Small intestine (tissue), 7 donors: ENCODE measurements around the gene PSD2. TPM values are rescaled to one million over a fixed set of nuclear protein-coding genes. Genes with fewer than 3 reads are reported as not detected.

Experiments used
- DNase-seq, 2 donors: peaks; one replicate each; pipeline versions ENCODE4 v3.0.0 to v3.0.0-alpha.2; 2013
- FAIRE-seq: peaks from 2 replicates; lab custom pipeline; 2012; peaks lifted over from hg19 to GRCh38; lab: Jason Lieb, UNC
- H3K27ac ChIP-seq, 3 donors: one replicate each; pipeline ENCODE4 v1.5.1; 2013; ENCODE audit warnings: low read length in 2 of 3, mild to moderate bottlenecking in 2 of 3, control low read depth in 1 of 3, inconsistent platforms in 1 of 3, low read depth in 1 of 3, moderate library complexity in 1 of 3
- H3K27me3 ChIP-seq, 3 donors: one replicate each; pipeline ENCODE4 v1.6.1; 2013; ENCODE audit warnings: low read length in 3 of 3, inconsistent platforms in 1 of 3; ENCODE audit not compliant: control insufficient read depth in 3 of 3, insufficient read depth in 3 of 3
- H3K36me3 ChIP-seq, 3 donors: one replicate each; pipeline ENCODE4 v1.6.1; 2013; ENCODE audit warnings: low read length in 3 of 3, inconsistent platforms in 1 of 3, low read depth in 1 of 3, mild to moderate bottlenecking in 1 of 3, moderate library complexity in 1 of 3; ENCODE audit not compliant: control insufficient read depth in 3 of 3, insufficient read depth in 2 of 3
- H3K4me1 ChIP-seq, 3 donors: one replicate each; pipeline ENCODE4 v1.6.1; 2013; ENCODE audit warnings: low read length in 2 of 3, inconsistent platforms in 1 of 3, low read depth in 1 of 3, mild to moderate bottlenecking in 1 of 3, moderate library complexity in 1 of 3; ENCODE audit not compliant: control insufficient read depth in 3 of 3, insufficient read depth in 2 of 3
- H3K4me3 ChIP-seq, 3 donors: one replicate each; pipeline ENCODE4 v1.5.1; 2013; ENCODE audit warnings: low read length in 3 of 3, control low read depth in 1 of 3, inconsistent platforms in 1 of 3, low read depth in 1 of 3, mild to moderate bottlenecking in 1 of 3, moderate library complexity in 1 of 3
- H3K9me3 ChIP-seq, 2 donors: one replicate each; pipeline ENCODE4 v1.6.1; 2013; ENCODE audit warnings: low read depth in 1 of 2, low read length in 1 of 2; ENCODE audit not compliant: control insufficient read depth in 2 of 2, insufficient read depth in 1 of 2
- WGBS, 3 donors: extraction: QIAGEN DNeasy Blood & Tissue Kit; methylation state at CpG; one replicate each; pipeline ENCODE4 v1.1.7; 2013; 5-methylcytosine and 5-hydroxymethylcytosine counted together
- polyA plus RNA-seq, 4 donors: library from polyadenylated mRNA; stranded (reverse) in 3 of 4; unstranded in 1 of 4; fragments of 200-250 nt in 3 of 4; fragments of 120-200 nt in 1 of 4; gene quantifications; one replicate each; pipeline versions ENCODE4 v1.2.1 to v1.2.3, GENCODE V29; 2013
- donor health status: healthy with polysubstance abuse.
- donor health status: control.
- donor health status: control.
- donor health status: Bipolar disorder and iron deficiency.
- donor health status: healthy.

Gene PSD2
- polyA plus RNA-seq, 4 donors: 0.12 to 0.34 TPM; not detected in 2

DNA sequence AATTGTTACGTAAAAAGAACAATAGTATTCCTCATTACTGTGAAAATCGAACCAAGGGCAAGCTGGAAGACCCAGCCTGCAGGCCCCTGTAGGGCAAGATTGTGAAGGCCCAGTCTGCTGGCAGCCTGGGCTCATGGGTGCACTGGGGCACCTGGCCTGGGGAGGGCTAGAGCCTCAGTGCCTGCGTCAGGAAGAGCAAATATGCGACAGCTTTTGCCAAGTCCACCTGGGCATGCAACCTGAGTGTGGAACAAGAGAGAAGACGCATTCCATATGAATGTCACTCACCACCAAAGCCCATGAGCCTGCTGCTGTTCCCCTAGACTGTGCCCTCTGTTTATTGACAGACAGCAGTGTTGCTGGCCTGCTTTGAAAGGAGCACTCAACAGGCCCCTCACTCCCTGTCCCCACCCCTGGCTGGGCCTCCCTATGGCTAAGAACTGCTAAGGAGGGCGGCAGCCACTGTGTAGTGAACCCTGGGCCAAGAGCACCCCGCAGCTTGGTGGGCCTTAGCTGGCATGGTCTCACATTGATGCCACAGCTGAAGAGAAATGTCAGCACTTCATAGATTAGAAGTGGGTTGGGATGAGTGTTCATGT, 28.2 kb downstream of the PSD2 start:
- WGBS, 3 donors: 87 to 90% (median 89%) methylated on average over 7 of the region's 7 CpGs
- Histone ChIP-seq H3K27ac (no peak overlapping the region), H3K27me3 (peaks cover 0 to 2% (median 0%) of the 10 kb centered on the region in 3 donors), H3K4me3 (no peak overlapping the region), H3K36me3 (no peaks in the 10 kb centered on the region), H3K9me3 (no peaks in the 10 kb centered on the region), H3K4me1 (no peaks in the 10 kb centered on the region)
- DNase-seq (no peak), FAIRE-seq (no peak)

DNA sequence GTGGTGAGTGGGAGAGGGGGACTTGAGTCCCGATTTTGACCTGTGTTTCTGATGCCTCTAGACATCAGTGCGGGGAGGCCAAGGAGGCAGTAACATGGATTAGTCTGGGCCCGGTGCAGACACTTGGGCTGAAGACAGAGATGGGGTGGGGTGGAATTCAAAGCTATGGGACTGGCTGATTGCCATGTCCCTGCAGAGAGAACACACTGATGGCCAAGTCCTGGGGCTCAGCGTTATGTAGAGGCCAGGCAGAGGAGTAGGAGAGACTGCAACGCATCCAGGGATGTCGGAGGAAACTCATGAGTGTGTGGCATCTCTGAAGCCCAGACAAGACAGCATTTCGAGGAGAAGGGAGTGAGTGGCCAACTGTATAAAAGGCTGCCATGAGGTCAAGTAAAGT, 30.1 kb downstream of the PSD2 start:
- FAIRE-seq (no peak), DNase-seq (no peak)
- Histone ChIP-seq H3K4me3 (no peak overlapping the region), H3K4me1 (no peaks in the 10 kb centered on the region), H3K27ac (no peak overlapping the region), H3K9me3 (no peaks in the 10 kb centered on the region), H3K36me3 (no peaks in the 10 kb centered on the region), H3K27me3 (no peaks in the 10 kb centered on the region)
- WGBS, 3 donors: 79 to 81% (median 81%) methylated on average over 7 of the region's 7 CpGs

DNA sequence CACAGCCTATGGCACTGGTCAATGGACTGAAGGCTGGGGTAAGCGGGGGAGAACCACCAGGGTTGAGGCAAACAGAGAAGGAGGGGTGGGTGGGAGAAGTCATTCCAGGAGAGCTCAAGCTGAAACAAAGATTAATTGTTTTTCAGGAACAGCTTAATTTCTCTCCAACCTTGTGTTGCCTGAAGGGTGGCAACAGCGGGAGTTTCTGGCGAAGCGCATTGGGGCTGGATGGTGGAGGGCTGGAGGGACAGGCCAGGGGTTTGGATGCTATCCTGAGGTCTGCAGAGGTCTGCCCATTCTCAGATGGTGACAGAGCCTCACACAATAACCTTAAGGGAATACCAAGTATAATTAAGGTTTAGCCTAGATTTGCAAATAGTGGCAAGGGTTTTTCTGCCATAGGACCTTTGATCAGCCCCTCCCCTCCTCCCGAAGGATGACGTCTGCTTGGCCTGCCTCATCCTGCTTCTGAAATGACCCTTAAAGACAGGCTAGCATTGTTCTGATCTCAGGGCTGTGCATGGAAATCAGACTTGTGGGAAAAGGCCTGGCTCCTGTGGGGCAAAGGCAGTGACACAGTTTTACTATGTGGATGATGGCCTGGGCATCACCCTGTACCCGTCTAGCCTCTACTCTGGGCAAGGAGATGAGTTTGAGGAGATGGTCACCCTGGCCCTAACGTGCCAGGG, 32.7 kb downstream of the PSD2 start:
- Histone ChIP-seq H3K4me1 (no peaks in the 10 kb centered on the region), H3K36me3 (no peaks in the 10 kb centered on the region), H3K9me3 (no peaks in the 10 kb centered on the region), H3K27me3 (peaks cover 0 to 4% (median 0%) of the 10 kb centered on the region in 3 donors), H3K4me3 (no peak overlapping the region), H3K27ac (no peak overlapping the region)
- no peak for FAIRE-seq
- peak in 1 of 2 donors; percentile 32 for DNase-seq
- 54 to 73% (median 59%) methylated on average over 8 of the region's 8 CpGs for WGBS, 3 donors

DNA sequence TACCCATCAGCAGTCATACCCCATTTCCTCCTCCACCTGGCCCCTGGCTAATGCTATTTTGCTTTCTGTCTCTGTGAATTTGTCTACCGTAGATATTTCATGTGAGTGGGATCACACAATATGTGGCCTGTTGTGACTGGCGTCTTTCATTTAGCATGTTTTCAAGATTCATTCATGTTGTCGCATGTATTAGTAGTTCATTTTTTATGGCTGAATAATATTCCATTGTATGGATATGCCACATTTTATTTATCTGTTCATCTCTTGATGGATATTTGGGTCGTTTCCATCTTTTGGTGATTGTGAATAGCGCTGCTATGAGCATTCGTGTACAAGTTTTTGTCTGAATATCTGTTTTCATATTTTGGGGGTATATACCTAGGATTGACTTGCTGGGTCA, 33.9 kb downstream of the PSD2 start:
- no peaks in the 10 kb centered on the region for H3K36me3 ChIP-seq
- no peaks in the 10 kb centered on the region for H3K4me1 ChIP-seq
- H3K27ac ChIP-seq: no peak overlapping the region
- H3K27me3 ChIP-seq: peaks cover 0 to 5% (median 4%) of the 10 kb centered on the region in 3 donors
- no peaks in the 10 kb centered on the region for H3K9me3 ChIP-seq
- 90% methylated on average over 6 of the region's 6 CpGs for WGBS, 3 donors
- H3K4me3 ChIP-seq: no peak overlapping the region
- DNase-seq: no peak
- no peak for FAIRE-seq

DNA sequence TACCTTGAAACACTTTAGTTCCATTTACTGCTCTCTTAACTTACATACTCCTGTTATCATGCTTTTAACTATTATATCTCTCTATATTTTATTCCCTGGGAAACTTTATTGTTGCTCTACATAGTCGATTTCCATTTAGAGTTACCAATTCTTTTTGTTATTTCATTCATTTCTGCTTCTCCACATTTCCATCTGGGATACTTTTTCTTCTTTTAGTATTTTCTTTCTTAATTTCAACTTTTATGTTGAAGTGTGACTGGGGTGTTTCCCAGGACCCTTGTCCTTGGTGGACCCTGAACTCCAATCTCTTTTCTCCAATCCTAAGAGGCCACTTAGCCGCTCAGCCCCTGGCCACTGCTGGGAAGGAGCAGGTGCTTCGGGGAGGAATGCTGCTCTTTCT, 36.0 kb downstream of the PSD2 start:
- Histone ChIP-seq H3K4me3 (no peak overlapping the region), H3K4me1 (no peaks in the 10 kb centered on the region), H3K27me3 (peaks cover 0 to 5% (median 4%) of the 10 kb centered on the region in 3 donors), H3K27ac (no peak overlapping the region), H3K36me3 (no peaks in the 10 kb centered on the region), H3K9me3 (no peaks in the 10 kb centered on the region)
- 53 to 59% (median 58%) methylated on average over 3 of the region's 3 CpGs for WGBS, 3 donors
- no peak for DNase-seq
- no peak for FAIRE-seq

DNA sequence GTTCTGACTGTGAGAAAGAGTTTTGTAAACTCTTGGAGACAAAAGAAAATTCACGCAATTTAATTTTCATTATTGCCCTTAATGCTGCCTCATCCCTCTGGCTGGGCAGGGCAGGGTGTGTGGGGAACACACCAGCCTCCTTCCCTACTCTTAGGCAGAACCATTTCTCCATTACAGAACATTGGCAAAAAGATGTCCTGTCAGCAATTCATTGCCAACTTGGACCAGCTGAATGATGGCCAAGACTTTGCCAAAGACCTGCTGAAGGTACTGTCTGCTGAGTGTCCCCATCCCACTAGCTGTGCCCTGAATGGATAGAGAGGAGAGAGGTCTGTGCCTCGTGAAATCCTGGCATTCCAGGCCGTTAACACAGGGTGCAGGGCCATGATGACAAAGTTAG, 37.9 kb downstream of the PSD2 start:
- no peaks in the 10 kb centered on the region for H3K9me3 ChIP-seq
- no peak for FAIRE-seq
- WGBS, 3 donors: 31 to 51% (median 43%) methylated on average over 3 of the region's 3 CpGs
- no peaks in the 10 kb centered on the region for H3K36me3 ChIP-seq
- H3K27ac ChIP-seq: no peak overlapping the region
- H3K27me3 ChIP-seq: peaks cover 2 to 5% (median 4%) of the 10 kb centered on the region in 3 donors
- no peak overlapping the region for H3K4me3 ChIP-seq
- no peaks in the 10 kb centered on the region for H3K4me1 ChIP-seq
- no peak for DNase-seq

DNA sequence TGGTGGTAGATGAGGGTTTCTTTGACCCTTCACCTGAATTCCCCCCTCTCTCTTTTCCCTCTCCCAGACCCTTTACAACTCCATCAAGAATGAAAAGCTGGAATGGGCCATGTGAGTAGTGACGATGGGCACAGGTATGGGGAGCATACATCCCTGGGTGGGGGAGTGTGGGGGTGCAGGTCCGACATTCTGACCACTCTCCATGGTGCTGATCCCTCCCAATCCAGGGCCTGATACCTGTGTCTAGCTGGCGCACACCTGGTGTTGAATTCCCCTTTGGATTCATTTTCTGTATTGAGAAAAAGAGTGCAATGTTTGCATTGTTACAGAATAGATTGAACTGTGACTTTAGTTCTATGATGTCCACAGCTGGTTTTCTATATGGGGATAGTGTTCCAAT, 40.0 kb downstream of the PSD2 start:
- 46 to 49% (median 47%) methylated on average over 3 of the region's 3 CpGs for WGBS, 3 donors
- no peak overlapping the region for H3K4me3 ChIP-seq
- H3K36me3 ChIP-seq: no peaks in the 10 kb centered on the region
- no peaks in the 10 kb centered on the region for H3K4me1 ChIP-seq
- H3K9me3 ChIP-seq: no peaks in the 10 kb centered on the region
- DNase-seq: no peak
- no peak for FAIRE-seq
- no peak overlapping the region for H3K27ac ChIP-seq
- H3K27me3 ChIP-seq: peaks cover 2 to 5% (median 4%) of the 10 kb centered on the region in 3 donors

DNA sequence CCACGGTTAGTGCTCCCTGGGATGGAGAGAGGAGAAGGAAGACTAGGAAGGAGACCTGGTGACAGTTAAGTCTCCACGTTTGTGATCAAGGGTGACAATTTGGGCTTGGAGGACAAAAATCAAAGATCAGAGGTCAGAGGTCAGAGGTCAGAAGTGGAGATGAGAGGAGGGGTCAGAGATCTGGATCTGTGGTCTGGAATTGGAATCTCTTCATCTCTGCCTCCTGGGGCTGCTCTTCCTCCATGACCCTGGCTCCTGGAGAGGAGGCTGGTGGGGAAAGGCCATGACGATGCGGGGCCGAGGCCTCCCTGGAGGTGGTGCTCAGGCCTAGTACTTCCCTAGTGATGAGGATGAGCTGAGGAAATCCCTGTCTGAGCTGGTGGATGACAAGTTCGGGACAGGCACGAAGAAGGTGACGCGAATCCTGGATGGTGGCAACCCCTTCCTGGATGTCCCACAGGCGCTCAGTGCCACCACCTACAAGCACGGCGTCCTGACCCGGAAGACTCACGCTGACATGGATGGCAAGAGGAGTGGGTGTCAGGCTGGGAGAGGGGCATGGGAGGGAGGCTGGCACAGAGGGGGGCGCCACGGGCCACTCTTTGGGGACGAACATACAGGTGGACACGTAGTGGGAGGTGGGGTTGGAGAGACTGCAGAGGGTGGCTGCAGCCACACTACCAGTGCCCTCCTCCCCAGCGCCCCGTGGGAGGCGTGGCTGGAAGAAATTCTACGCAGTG, 41.0 kb downstream of the PSD2 start:
- no peaks in the 10 kb centered on the region for H3K36me3 ChIP-seq
- FAIRE-seq: no peak
- H3K4me1 ChIP-seq: no peaks in the 10 kb centered on the region
- H3K9me3 ChIP-seq: no peaks in the 10 kb centered on the region
- H3K27ac ChIP-seq: no peak overlapping the region
- H3K27me3 ChIP-seq: peaks cover 2 to 5% (median 4%) of the 10 kb centered on the region in 3 donors
- DNase-seq: no peak
- no peak overlapping the region for H3K4me3 ChIP-seq
- WGBS, 3 donors: 91 to 92% (median 91%) methylated on average over 18 to 22 of the region's 22 CpGs
